Neural cell (in vitro differentiated cells): ENCODE results near the gene RFTN1. TPM values are rescaled to one million over a fixed set of nuclear protein-coding genes. Genes with fewer than 3 reads are reported as not detected.

Experiments
- H2AFZ ChIP-seq: fragments of 200-600, 300-800 bp; sonication (generic), shearing (Covaris generic); 2 replicates; pipeline ENCODE4 v1.6.0; 2014; ENCODE audit warnings: low read depth, mild to moderate bottlenecking, antibody characterized with exemption, low read length, moderate library complexity
- H3F3A ChIP-seq: fragments of 200-600 bp; shearing (Covaris generic); 2 replicates; pipeline ENCODE4 v1.6.1; 2016; ENCODE audit warnings: mild to moderate bottlenecking, moderate library complexity, mixed read lengths, antibody characterized with exemption, low read length; ENCODE audit not compliant: insufficient read depth, poor library complexity, severe bottlenecking
- H3K27ac ChIP-seq: fragments of 200-600, 300-800 bp; sonication (generic), shearing (Covaris generic); 2 replicates; pipeline ENCODE4 v1.5.1; 2014; ENCODE audit warnings: mild to moderate bottlenecking, low read length, moderate library complexity
- H3K27me3 ChIP-seq: fragments of 300-800, 200-600 bp; sonication (generic), shearing (Covaris generic); 2 replicates; pipeline ENCODE4 v1.6.0; 2014; ENCODE audit warnings: mild to moderate bottlenecking, low read depth, low read length, moderate library complexity; ENCODE audit not compliant: insufficient read depth
- H3K36me3 ChIP-seq: fragments of 300-800, 200-600 bp; sonication (generic), shearing (Covaris generic); 2 replicates; pipeline ENCODE4 v1.5.1; 2014; ENCODE audit warnings: mild to moderate bottlenecking, antibody characterized with exemption, low read length, moderate library complexity; ENCODE audit not compliant: insufficient read depth
- H3K4me2 ChIP-seq: fragments of 300-800, 200-600 bp; sonication (generic), shearing (Covaris generic); 2 replicates; pipeline ENCODE4 v1.6.0; 2014; ENCODE audit warnings: mild to moderate bottlenecking, low read length
- H3K4me3 ChIP-seq: fragments of 300-800, 200-600 bp; sonication (generic), shearing (Covaris generic); 2 replicates; pipeline ENCODE4 v1.5.1; 2014; ENCODE audit warnings: mild to moderate bottlenecking, low read length, moderate library complexity
- H3K79me2 ChIP-seq: fragments of 200-600 bp; shearing (Covaris generic); replicated peaks from 2 replicates; pipeline ENCODE4 v1.6.0; 2014; ENCODE audit warnings: mild to moderate bottlenecking, low read length, moderate library complexity; ENCODE audit not compliant: insufficient read depth
- H3K9ac ChIP-seq: fragments of 300-800, 200-600 bp; sonication (generic), shearing (Covaris generic); 2 replicates; pipeline ENCODE4 v1.6.1; 2016; ENCODE audit warnings: mild to moderate bottlenecking, low read length, mixed read lengths
- H3K9me2 ChIP-seq: fragments of 200-600 bp; shearing (Covaris generic); 2 replicates; pipeline ENCODE4 v1.6.1; 2016; ENCODE audit warnings: mild to moderate bottlenecking, low read length, mixed read lengths; ENCODE audit not compliant: insufficient read depth
- H3K9me3 ChIP-seq: fragments of 200-600, 300-800 bp; sonication (generic), shearing (Covaris generic); 2 replicates; pipeline ENCODE4 v1.6.1; 2016; ENCODE audit warnings: mild to moderate bottlenecking, mixed run types, low read length, moderate library complexity, mixed read lengths
- H4K20me1 ChIP-seq: fragments of 200-600 bp; shearing (Covaris generic); 2 replicates; pipeline ENCODE4 v1.6.1; 2016; ENCODE audit warnings: mild to moderate bottlenecking, mixed run types; ENCODE audit not compliant: insufficient read depth
- CTCF ChIP-seq: fragments of 450-650 bp; IDR thresholded peaks from 2 replicates; pipeline ENCODE4 v1.5.1; 2014; ENCODE audit warnings: antibody characterized with exemption, mild to moderate bottlenecking, moderate library complexity; ENCODE audit not compliant: poor library complexity, severe bottlenecking
- EP300 ChIP-seq: fragments of 450-650 bp; conservative IDR thresholded peaks from 2 replicates; pipeline ENCODE4 v1.6.1; 2014; ENCODE audit warnings: antibody characterized with exemption, mild to moderate bottlenecking, moderate library complexity; ENCODE audit not compliant: poor library complexity, severe bottlenecking
- EZH2 ChIP-seq: fragments of 200-600, 300-800 bp; shearing (Covaris generic), sonication (generic); IDR thresholded peaks from 2 replicates; pipeline ENCODE4 v1.6.1; 2014; ENCODE audit warnings: antibody characterized with exemption, low read length, borderline replicate concordance, mild to moderate bottlenecking; ENCODE audit not compliant: insufficient read depth, poor library complexity, severe bottlenecking
- MXI1 ChIP-seq: fragments of 450-650 bp; conservative IDR thresholded peaks from 2 replicates; pipeline ENCODE4 v1.6.1; 2014; ENCODE audit warnings: antibody characterized with exemption, mild to moderate bottlenecking; ENCODE audit not compliant: poor library complexity, severe bottlenecking
- POLR2AphosphoS5 ChIP-seq: IDR thresholded peaks from 2 replicates; pipeline ENCODE4 v1.6.1; 2012
- RAD21 ChIP-seq: fragments of 450-650 bp; conservative IDR thresholded peaks from 2 replicates; pipeline ENCODE4 v1.6.1; 2014; ENCODE audit warnings: antibody characterized with exemption, mild to moderate bottlenecking, moderate library complexity
- REST ChIP-seq: IDR thresholded peaks from 2 replicates; pipeline ENCODE4 v1.6.1; 2012; ENCODE audit warnings: borderline replicate concordance
- SMC3 ChIP-seq: fragments of 450-650 bp; conservative IDR thresholded peaks from 2 replicates; pipeline ENCODE4 v1.6.1; 2014; ENCODE audit warnings: antibody characterized with exemption, mild to moderate bottlenecking, moderate library complexity; ENCODE audit not compliant: poor library complexity
- TAF1 ChIP-seq: IDR thresholded peaks from 2 replicates; pipeline ENCODE4 v1.6.1; 2012; ENCODE audit warnings: low read depth
- polyA plus RNA-seq: library from polyadenylated mRNA; depleted of rRNA; stranded (reverse); fragments of >200 nt; gene quantifications from 2 replicates; pipeline ENCODE4 v1.2.3, GENCODE V29; 2014

Gene RFTN1
- polyA plus RNA-seq, 1 donor from 2014 or later: 36.8 TPM

GRCh38 chr3:16500911-16501310 lies 12.6 kb downstream of the RFTN1 start:
- Histone ChIP-seq H3K79me2 (no peaks in the 10 kb centered on the region), H3K27me3 (no peaks in the 10 kb centered on the region), H3K9me3 (no peaks in the 10 kb centered on the region), H3K9ac (no peak overlapping the region), H3K27ac (no peak overlapping the region), H3K4me2 (no peak overlapping the region), H3F3A (no peaks in the 10 kb centered on the region), H3K36me3 (no peaks in the 10 kb centered on the region), H4K20me1 (no peaks in the 10 kb centered on the region), H3K4me3 (no peak overlapping the region), H3K9me2 (no peaks in the 10 kb centered on the region), H2AFZ (no peak overlapping the region)
- no peak for TF ChIP-seq EP300
- no peak for TF ChIP-seq CTCF
- TF ChIP-seq REST: no peak
- TF ChIP-seq RAD21: no peak

- TF ChIP-seq EP300 (no peak), TAF1 (no peak), POLR2AphosphoS5 (no peak), EZH2 (no peak), SMC3 (no peak), REST (no peak), MXI1 (no peak), CTCF (no peak), RAD21 (no peak)
- H2AFZ ChIP-seq: no peak overlapping the region
- H3K9ac ChIP-seq: no peak overlapping the region
- no peaks in the 10 kb centered on the region for H3K9me2 ChIP-seq
- no peaks in the 10 kb centered on the region for H4K20me1 ChIP-seq
- no peaks in the 10 kb centered on the region for H3K79me2 ChIP-seq
- no peak overlapping the region for H3K4me2 ChIP-seq
- no peak overlapping the region for H3K4me3 ChIP-seq
- no peak overlapping the region for H3K27ac ChIP-seq
- no peaks in the 10 kb centered on the region for H3K36me3 ChIP-seq
- H3K27me3 ChIP-seq: no peaks in the 10 kb centered on the region
- H3F3A ChIP-seq: no peaks in the 10 kb centered on the region
- H3K9me3 ChIP-seq: no peaks in the 10 kb centered on the region
These were observed 13.4 kb downstream of the RFTN1 start for GRCh38 chr3:16500093-16500492.
